IMR-90 (cell line): ENCODE data around the gene CD80. TPM values are rescaled to one million over a fixed set of nuclear protein-coding genes. Genes with fewer than 3 reads are reported as not detected.

Experiments
- ATAC-seq: fragments of 200-7000 bp; cut with Tn5 transposase; 2 replicates; pipeline ENCODE4 v1.9.1; 2020; ENCODE audit warnings: low read depth, mild to moderate bottlenecking, moderate library complexity
- BruUV-seq: library from RNA; stranded (reverse); fragments of 400-500 nt; replicated peaks from 2 replicates; lab custom pipeline; 2021; lab: Mats Ljungman, UMichigan
- CTCF ChIA-PET: fragments of 300-600 bp; formaldehyde crosslinking; extraction: SDS; loops from one replicate; lab custom pipeline; 2021; ENCODE audit warnings: antibody characterized with exemption; lab: Yijun Ruan, JAX
- POLR2A ChIA-PET: fragments of 300-600 bp; sonication (Branson Sonifier 250); formaldehyde crosslinking; loops from one replicate; lab custom pipeline; 2022; ENCODE audit warnings: antibody characterized with exemption; ENCODE audit not compliant: unreplicated experiment; lab: Charles Lee
- DNase-seq: peaks from one replicate; pipeline ENCODE4 v3.0.0; 2013
- H2AFZ ChIP-seq: replicated peaks from 2 replicates; pipeline ENCODE3; 2013; ENCODE audit warnings: low read length, mild to moderate bottlenecking; ENCODE audit not compliant: poor library complexity
- H2AK5ac ChIP-seq: 2 replicates; pipeline ENCODE4 v1.6.1; 2013; ENCODE audit warnings: low read depth, low read length, inconsistent platforms
- H2AK9ac ChIP-seq: replicated peaks from 2 replicates; pipeline ENCODE3; 2013; ENCODE audit warnings: mild to moderate bottlenecking, low read depth, low read length, moderate library complexity; ENCODE audit not compliant: poor library complexity
- H2BK120ac ChIP-seq: 2 replicates; pipeline ENCODE4 v1.6.1; 2013; ENCODE audit warnings: low read depth, low read length, inconsistent platforms
- H2BK15ac ChIP-seq: 3 replicates; pipeline ENCODE4 v1.6.1; 2013; ENCODE audit warnings: low read depth, low read length, inconsistent platforms
- H2BK20ac ChIP-seq: 2 replicates; pipeline ENCODE4 v1.6.1; 2013; ENCODE audit warnings: low read depth, mild to moderate bottlenecking, inconsistent platforms, low read length, moderate library complexity
- H2BK5ac ChIP-seq: 2 replicates; pipeline ENCODE4 v1.6.1; 2013; ENCODE audit warnings: mild to moderate bottlenecking, low read depth, low read length, inconsistent platforms; ENCODE audit not compliant: poor library complexity, severe bottlenecking
- H3K14ac ChIP-seq: replicated peaks from 2 replicates; pipeline ENCODE4 v1.6.1; 2013; ENCODE audit warnings: low read depth, low read length, inconsistent platforms
- H3K18ac ChIP-seq: 2 replicates; pipeline ENCODE4 v1.6.1; 2013; ENCODE audit warnings: low read depth, low read length, control low read depth
- H3K23ac ChIP-seq: 2 replicates; pipeline ENCODE4 v1.6.1; 2013; ENCODE audit warnings: low read depth, low read length, inconsistent platforms
- H3K27ac ChIP-seq: 2 replicates; pipeline ENCODE4 v1.5.1; 2013; ENCODE audit warnings: mild to moderate bottlenecking, control low read depth, low read length; ENCODE audit not compliant: insufficient read depth
- H3K27me3 ChIP-seq: 2 replicates; pipeline ENCODE4 v1.6.1; 2013; ENCODE audit warnings: low read length; ENCODE audit not compliant: control insufficient read depth, insufficient read depth
- H3K36me3 ChIP-seq: 2 replicates; pipeline ENCODE4 v1.6.1; 2013; ENCODE audit warnings: low read length, mixed read lengths; ENCODE audit not compliant: control insufficient read depth, insufficient read depth
- H3K4ac ChIP-seq: 2 replicates; pipeline ENCODE4 v1.6.1; 2013; ENCODE audit warnings: low read depth, low read length, inconsistent platforms
- H3K4me1 ChIP-seq: 2 replicates; pipeline ENCODE4 v1.6.1; 2013; ENCODE audit warnings: low read length, mixed read lengths; ENCODE audit not compliant: control insufficient read depth, insufficient read depth
- H3K4me2 ChIP-seq: 2 replicates; pipeline ENCODE4 v1.6.1; 2013; ENCODE audit warnings: low read depth, mild to moderate bottlenecking, control low read depth, low read length, moderate library complexity
- H3K4me3 ChIP-seq: 2 replicates; pipeline ENCODE4 v1.5.1; 2013; ENCODE audit warnings: low read depth, mild to moderate bottlenecking, control low read depth, low read length, moderate library complexity; ENCODE audit not compliant: insufficient read depth
- H3K56ac ChIP-seq: 2 replicates; pipeline ENCODE4 v1.6.1; 2013; ENCODE audit warnings: low read length, inconsistent platforms; ENCODE audit not compliant: insufficient read depth; ENCODE audit errors: extremely low read depth
- H3K79me1 ChIP-seq, 2 experiments: 2 replicates each; pipeline ENCODE4 v1.6.1; 2013; ENCODE audit warnings: low read length in 2 of 2, inconsistent platforms in 1 of 2, low read depth in 1 of 2
- H3K9ac ChIP-seq: 2 replicates; pipeline ENCODE4 v1.6.1; 2013; ENCODE audit warnings: low read depth, low read length, control low read depth
- H3K9me1 ChIP-seq: 2 replicates; pipeline ENCODE4 v1.6.1; 2013; ENCODE audit warnings: low read length, inconsistent platforms; ENCODE audit not compliant: insufficient read depth
- H3K9me3 ChIP-seq: 2 replicates; pipeline ENCODE4 v1.6.1; 2013; ENCODE audit warnings: low read length; ENCODE audit not compliant: control insufficient read depth, insufficient read depth
- H4K20me1 ChIP-seq: 2 replicates; pipeline ENCODE4 v1.6.1; 2013; ENCODE audit warnings: low read length, inconsistent platforms; ENCODE audit not compliant: insufficient read depth
- H4K5ac ChIP-seq: 2 replicates; pipeline ENCODE4 v1.6.1; 2013; ENCODE audit warnings: mild to moderate bottlenecking, low read depth, low read length, control low read depth
- H4K8ac ChIP-seq, 2 experiments: 2 replicates each; pipeline ENCODE4 v1.6.1; 2013; ENCODE audit warnings: low read depth in 2 of 2, low read length in 2 of 2, control low read depth in 1 of 2, inconsistent platforms in 1 of 2
- H4K91ac ChIP-seq: 2 replicates; pipeline ENCODE4 v1.6.1; 2013; ENCODE audit warnings: low read depth, low read length, inconsistent platforms; ENCODE audit not compliant: insufficient read depth
- BHLHE40 ChIP-seq: fragments of 150-350 bp; IDR thresholded peaks from 2 replicates; pipeline ENCODE4 v1.6.1; 2016; ENCODE audit warnings: mild to moderate bottlenecking, low read depth, low read length
- CEBPB ChIP-seq: IDR thresholded peaks from 2 replicates; pipeline ENCODE4 v1.6.1; 2012; ENCODE audit warnings: low read depth, low read length, improper control_type of control experiment
- CHD1 ChIP-seq: IDR thresholded peaks from 2 replicates; pipeline ENCODE4 v1.6.1; 2012; ENCODE audit warnings: low read depth, low read length, improper control_type of control experiment
- CTCF ChIP-seq: conservative IDR thresholded peaks from 2 replicates; pipeline ENCODE4 v1.5.1; 2012; ENCODE audit warnings: mild to moderate bottlenecking, low read depth, low read length, improper control_type of control experiment
- ELK1 ChIP-seq: fragments of 150-350 bp; IDR thresholded peaks from 2 replicates; pipeline ENCODE4 v1.6.1; 2016; ENCODE audit warnings: low read depth, mild to moderate bottlenecking, low read length, moderate library complexity, borderline replicate concordance
- FOS ChIP-seq: fragments of 150-350 bp; IDR thresholded peaks from 2 replicates; pipeline ENCODE4 v1.6.1; 2016; ENCODE audit warnings: low read depth, low read length
- MAFK ChIP-seq: IDR thresholded peaks from 2 replicates; pipeline ENCODE4 v1.6.1; 2012; ENCODE audit warnings: low read depth, low read length, improper control_type of control experiment
- MAZ ChIP-seq: IDR thresholded peaks from 2 replicates; pipeline ENCODE4 v1.6.1; 2012; ENCODE audit warnings: low read depth, mild to moderate bottlenecking, low read length, improper control_type of control experiment, moderate library complexity, borderline replicate concordance
- MXI1 ChIP-seq: IDR thresholded peaks from 2 replicates; pipeline ENCODE4 v1.6.1; 2012; ENCODE audit warnings: low read depth, mild to moderate bottlenecking, low read length, moderate library complexity, borderline replicate concordance
- NFE2L2 ChIP-seq: fragments of 150-350 bp; IDR thresholded peaks from 2 replicates; pipeline ENCODE4 v1.6.1; 2016; ENCODE audit warnings: low read depth, mild to moderate bottlenecking, low read length
- POLR2A ChIP-seq: IDR thresholded peaks from 2 replicates; pipeline ENCODE4 v1.6.1; 2012; ENCODE audit warnings: mild to moderate bottlenecking, low read depth, low read length
- RAD21 ChIP-seq: IDR thresholded peaks from 2 replicates; pipeline ENCODE4 v1.6.1; 2012; ENCODE audit warnings: low read length, improper control_type of control experiment
- RCOR1 ChIP-seq: IDR thresholded peaks from 2 replicates; pipeline ENCODE4 v1.6.1; 2012; ENCODE audit warnings: mild to moderate bottlenecking, low read length, improper control_type of control experiment; ENCODE audit not compliant: insufficient replicate concordance
- RFX5 ChIP-seq: IDR thresholded peaks from 2 replicates; pipeline ENCODE4 v1.8.0; 2012; ENCODE audit warnings: low read depth, mild to moderate bottlenecking, low read length, moderate library complexity
- SMC3 ChIP-seq: fragments of 150-350 bp; IDR thresholded peaks from 2 replicates; pipeline ENCODE4 v1.6.1; 2016; ENCODE audit warnings: low read depth, mild to moderate bottlenecking, antibody characterized with exemption, low read length, moderate library complexity
- USF2 ChIP-seq: fragments of 150-350 bp; IDR thresholded peaks from 2 replicates; pipeline ENCODE4 v1.6.1; 2017; ENCODE audit warnings: mild to moderate bottlenecking, antibody characterized with exemption, low read length, low read depth
- WGBS, 2 experiments: methylation state at CpG; one replicate each; pipeline versions ENCODE4 v1.1.5 to v1.1.7; 2013; ENCODE audit warnings: missing lambda C conversion rate in 2 of 2; ENCODE audit not compliant: insufficient read length in 1 of 2; ENCODE audit errors: extremely low coverage in 2 of 2; 5-methylcytosine and 5-hydroxymethylcytosine counted together
- dilution Hi-C: fragments of 300-500 bp; cut with HindIII; formaldehyde crosslinking; loops from one replicate; pipeline ENCODE4 v1.14.3; 2018; ENCODE audit warnings: low sequenced_read_pairs; ENCODE audit not compliant: unreplicated experiment
- in situ Hi-C: fragments of 300-500 bp; cut with MboI; formaldehyde crosslinking; loops from 3 replicates; pipeline ENCODE4 v1.14.3; 2019; ENCODE audit warnings: low sequenced_read_pairs, inconsistent platforms, mixed read lengths
- intact Hi-C: fragments of 100-400 bp; cut with micrococcal nuclease; formaldehyde crosslinking; loops from 2 replicates; pipeline ENCODE4 v1.10.0; 2022
- polyA plus RNA-seq, 3 experiments: library from polyadenylated mRNA; depleted of rRNA; stranded (reverse); fragments of >200 nt; gene quantifications; 2 replicates each; pipeline ENCODE4 v1.2.3, GENCODE V29; 2012; ENCODE audit warnings: low replicate concordance in 1 of 3
- total RNA-seq: library from RNA; depleted of rRNA; stranded (reverse); fragments of >200 nt; gene quantifications from 2 replicates; pipeline ENCODE4 v1.2.3, GENCODE V29; 2012

The CD80 gene
- total and polyA plus RNA-seq, 2 of the 4 experiments (the other 2 are of a cell fraction) = not detected

DNA sequence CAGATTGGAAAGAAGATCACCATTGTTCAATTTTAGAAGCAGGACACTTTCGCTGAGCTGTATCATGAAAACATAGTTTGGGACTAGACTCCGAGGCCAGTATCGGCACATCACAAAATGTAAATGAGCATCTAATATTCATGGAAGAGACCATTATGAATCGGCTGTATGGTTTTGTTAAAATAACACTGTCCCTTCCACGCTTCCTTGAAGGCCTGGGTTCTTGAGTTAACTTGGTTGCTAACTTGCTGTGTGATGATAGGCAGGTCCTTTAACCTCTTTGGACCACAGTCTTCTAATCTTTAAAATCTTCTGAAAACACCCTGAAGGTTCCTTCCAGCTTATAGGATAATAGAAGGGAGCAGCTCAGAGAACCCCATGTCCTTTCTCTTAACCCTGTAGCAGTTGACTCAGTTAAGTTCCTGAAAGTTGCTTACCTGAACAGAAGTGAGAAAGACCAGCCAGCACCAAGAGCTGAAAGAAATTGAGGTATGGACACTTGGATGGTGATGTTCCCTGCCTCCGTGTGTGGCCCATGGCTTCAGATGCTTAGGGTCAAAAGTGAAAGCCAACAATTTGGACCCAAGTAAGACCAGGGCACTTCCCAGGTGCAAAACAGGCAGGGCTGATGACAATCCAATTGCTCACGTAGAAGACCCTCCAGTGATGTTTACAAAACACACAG, 2.1 kb downstream of the CD80 start:
- H3K27me3 ChIP-seq = peaks cover 27% of the 10 kb centered on the region
- no peak overlapping the region for H2BK5ac ChIP-seq
- TF ChIP-seq MAFK (no peak), CHD1 (no peak), POLR2A (no peak), MXI1 (no peak), ELK1 (no peak), CEBPB (no peak), RCOR1 (no peak), CTCF (no peak), NFE2L2 (no peak), RFX5 (no peak), RAD21 (no peak), MAZ (no peak), BHLHE40 (no peak), SMC3 (no peak), USF2 (no peak), FOS (no peak)
- no peaks in the 10 kb centered on the region for H4K20me1 ChIP-seq
- no peaks in the 10 kb centered on the region for H3K79me1 ChIP-seq
- no peak overlapping the region for H3K23ac ChIP-seq
- H3K9me3 ChIP-seq = no peaks in the 10 kb centered on the region
- H4K5ac ChIP-seq = no peak overlapping the region
- dilution Hi-C loops = no loop called here
- ATAC-seq (no peak), DNase-seq (no peak)
- intact Hi-C loops = no loop called here
- H3K14ac ChIP-seq = no peak overlapping the region
- BruUV-seq = no TSS peak
- H3K27ac ChIP-seq = no peak overlapping the region
- H3K9ac ChIP-seq = no peak overlapping the region
- no peak overlapping the region for H3K4ac ChIP-seq
- H3K56ac ChIP-seq = no peak overlapping the region
- no peak overlapping the region for H3K4me2 ChIP-seq
- no peak overlapping the region for H3K4me3 ChIP-seq
- H3K9me1 ChIP-seq = no peaks in the 10 kb centered on the region
- H2BK120ac ChIP-seq = no peak overlapping the region
- no peaks in the 10 kb centered on the region for H3K36me3 ChIP-seq
- no peak overlapping the region for H4K8ac ChIP-seq
- no peak overlapping the region for H2BK15ac ChIP-seq
- CTCF ChIA-PET = no interaction called here
- H2BK20ac ChIP-seq = no peak overlapping the region
- in situ Hi-C loops = no loop called here
- no peak overlapping the region for H3K18ac ChIP-seq
- H2AK5ac ChIP-seq = no peak overlapping the region
- no peak overlapping the region for H4K91ac ChIP-seq
- no peak overlapping the region for H2AFZ ChIP-seq
- no peaks in the 10 kb centered on the region for H3K4me1 ChIP-seq
- WGBS, 2 experiments = 40% methylated on average over 1 of the region's 7 CpGs; no CpG with 5 or more reads in 1 of the 2 experiments
- POLR2A ChIA-PET = no interaction called here
- no peak overlapping the region for H2AK9ac ChIP-seq
